ENCODE results near the gene HPSE2.

- TF ChIP-seq, protein P1, sequence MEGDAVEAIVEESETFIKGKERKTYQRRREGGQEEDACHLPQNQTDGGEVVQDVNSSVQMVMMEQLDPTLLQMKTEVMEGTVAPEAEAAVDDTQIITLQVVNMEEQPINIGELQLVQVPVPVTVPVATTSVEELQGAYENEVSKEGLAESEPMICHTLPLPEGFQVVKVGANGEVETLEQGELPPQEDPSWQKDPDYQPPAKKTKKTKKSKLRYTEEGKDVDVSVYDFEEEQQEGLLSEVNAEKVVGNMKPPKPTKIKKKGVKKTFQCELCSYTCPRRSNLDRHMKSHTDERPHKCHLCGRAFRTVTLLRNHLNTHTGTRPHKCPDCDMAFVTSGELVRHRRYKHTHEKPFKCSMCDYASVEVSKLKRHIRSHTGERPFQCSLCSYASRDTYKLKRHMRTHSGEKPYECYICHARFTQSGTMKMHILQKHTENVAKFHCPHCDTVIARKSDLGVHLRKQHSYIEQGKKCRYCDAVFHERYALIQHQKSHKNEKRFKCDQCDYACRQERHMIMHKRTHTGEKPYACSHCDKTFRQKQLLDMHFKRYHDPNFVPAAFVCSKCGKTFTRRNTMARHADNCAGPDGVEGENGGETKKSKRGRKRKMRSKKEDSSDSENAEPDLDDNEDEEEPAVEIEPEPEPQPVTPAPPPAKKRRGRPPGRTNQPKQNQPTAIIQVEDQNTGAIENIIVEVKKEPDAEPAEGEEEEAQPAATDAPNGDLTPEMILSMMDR (IDR thresholded peaks at IDR 0.05; ENCODE audit: insufficient read depth, low read length, poor library complexity, severe bottlenecking), result no peak
- TF ChIP-seq EZH2phosphoT487 (conservative IDR thresholded peaks at IDR 0.05; ENCODE audit: low read length), result no peak
Measured at GRCh38 chr10:98925651-98926050, 310.0 kb downstream of the HPSE2 start.
